Caco-2 (cell line): Measurements from ENCODE around the gene NUDT11. TPM values are rescaled to one million over a fixed set of nuclear protein-coding genes. Genes with fewer than 3 reads are reported as not detected.
A peak's percentile ranks its signal among the peaks of the same experiment; 100 is the strongest.

Experiments used
- BruUV-seq: library from RNA; stranded (reverse); fragments of 400-500 nt; replicated peaks from 2 replicates; lab custom pipeline; 2021; lab: Mats Ljungman, UMichigan
- CTCF ChIA-PET: fragments of 300-600 bp; sonication (Branson Sonifier 250); formaldehyde crosslinking; loops from one replicate; lab custom pipeline; 2022; ENCODE audit warnings: antibody characterized with exemption; lab: Charles Lee
- POLR2A ChIA-PET: fragments of 300-600 bp; sonication (Branson Sonifier 250); formaldehyde crosslinking; loops from one replicate; lab custom pipeline; 2022; ENCODE audit warnings: antibody characterized with exemption; lab: Charles Lee
- DNase-seq, 2 experiments: peaks; one replicate each; pipeline versions ENCODE4 v3.0.0 to v3.0.0-alpha.2; 2020 to 2022
- H3K27me3 ChIP-seq: replicated peaks from 2 replicates; pipeline ENCODE4 v1.6.0; 2011; ENCODE audit warnings: low read length; ENCODE audit not compliant: control insufficient read depth, insufficient read depth
- H3K36me3 ChIP-seq: 2 replicates; pipeline ENCODE4 v1.5.1; 2011; ENCODE audit warnings: low read length; ENCODE audit not compliant: control insufficient read depth, insufficient read depth
- H3K4me1 ChIP-seq: fragments of 250-450 bp; sonication (Bioruptor Pico); 2 replicates; pipeline ENCODE4 v1.5.1; 2020; ENCODE audit warnings: mild to moderate bottlenecking
- H3K4me3 ChIP-seq: 2 replicates; pipeline ENCODE4 v1.5.1; 2011; ENCODE audit warnings: low read depth, mild to moderate bottlenecking, control low read depth, low read length
- H3K9me3 ChIP-seq: fragments of 250-450 bp; sonication (Bioruptor Pico); 2 replicates; pipeline ENCODE4 v1.5.1; 2020; ENCODE audit warnings: mild to moderate bottlenecking, moderate library complexity
- H3K27ac Mint-ChIP-seq: one replicate; pipeline ENCODE4 v1.8.0; 2022; ENCODE audit warnings: mixed read lengths; ENCODE audit not compliant: unreplicated experiment
- H3K27me3 Mint-ChIP-seq: one replicate; pipeline ENCODE4 v1.8.0; 2022; ENCODE audit warnings: mixed read lengths; ENCODE audit not compliant: insufficient read depth, unreplicated experiment
- H3K36me3 Mint-ChIP-seq: one replicate; pipeline ENCODE4 v1.8.0; 2022; ENCODE audit warnings: mild to moderate bottlenecking, mixed read lengths; ENCODE audit not compliant: insufficient read depth, unreplicated experiment
- H3K4me1 Mint-ChIP-seq: one replicate; pipeline ENCODE4 v1.8.0; 2022; ENCODE audit warnings: low read depth, mixed read lengths; ENCODE audit not compliant: unreplicated experiment
- H3K4me3 Mint-ChIP-seq: one replicate; pipeline ENCODE4 v1.8.0; 2022; ENCODE audit warnings: mild to moderate bottlenecking, moderate library complexity, mixed read lengths; ENCODE audit not compliant: unreplicated experiment
- H3K9me3 Mint-ChIP-seq: one replicate; pipeline ENCODE4 v1.8.0; 2022; ENCODE audit warnings: mixed read lengths; ENCODE audit not compliant: unreplicated experiment
- intact Hi-C: fragments of 100-400 bp; cut with micrococcal nuclease; formaldehyde crosslinking; loops from one replicate; pipeline ENCODE4 v1.10.0; 2022; ENCODE audit not compliant: unreplicated experiment
- total RNA-seq: library from RNA; stranded (reverse); gene quantifications from 2 replicates; pipeline ENCODE4 v1.2.3, GENCODE V29; 2022
- TF ChIP-seq, protein P1 (sequence below), 2 experiments: fragments of 200-600 bp in 1 of 2; IDR thresholded peaks; 1 replicate in 1 of 2; 2 replicates in 1 of 2; pipeline versions ENCODE4 v1.5.1 to v1.8.0; 2011 to 2022; ENCODE audit warnings: antibody characterized with exemption in 1 of 2, control low read depth in 1 of 2, inconsistent platforms in 1 of 2, low read depth in 1 of 2, low read length in 1 of 2, mild to moderate bottlenecking in 1 of 2, moderate library complexity in 1 of 2; ENCODE audit not compliant: insufficient read depth in 1 of 2, severe bottlenecking in 1 of 2, unreplicated experiment in 1 of 2

The NUDT11 gene
- total RNA-seq, 1 experiment from 2014 or later = not detected

DNA sequence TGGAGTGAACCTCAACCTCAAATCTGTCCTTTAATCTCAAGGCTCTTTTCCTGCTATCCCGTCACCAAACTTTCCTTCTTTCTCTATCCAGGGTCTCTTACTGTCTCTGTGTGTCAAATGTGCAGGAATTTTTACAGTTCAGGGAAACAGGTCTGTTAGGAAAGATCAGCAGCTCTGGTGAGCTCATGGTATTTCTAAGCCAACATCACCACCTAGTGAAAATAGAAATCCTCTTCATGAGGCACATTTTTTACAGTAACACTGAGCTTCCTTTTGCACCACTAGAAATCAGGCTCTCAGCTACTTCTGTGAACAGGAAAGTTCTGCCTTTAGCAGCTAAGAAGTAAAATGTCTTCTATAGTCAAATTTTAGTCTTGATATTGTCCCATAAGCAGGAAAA lies 39.6 kb downstream of the NUDT11 start:
- no TSS peak for BruUV-seq
- ChIA-PET CTCF (interaction anchor here (1.5 to 1.8 kb wide), 3 partner anchors 120 to 308 kb away, joined by 4 to 13 read pairs (median 9); no protein-coding TSS in a partner anchor), POLR2A (no interaction called here)
- Mint-ChIP-seq H3K9me3 (no peaks in the 10 kb centered on the region), H3K27ac (no peak overlapping the region), H3K36me3 (no peaks in the 10 kb centered on the region), H3K4me3 (no peak overlapping the region), H3K4me1 (no peaks in the 10 kb centered on the region), H3K27me3 (no peaks in the 10 kb centered on the region)
- Histone ChIP-seq H3K9me3 (no peaks in the 10 kb centered on the region), H3K4me1 (no peaks in the 10 kb centered on the region), H3K4me3 (no peak overlapping the region), H3K36me3 (no peaks in the 10 kb centered on the region), H3K27me3 (no peaks in the 10 kb centered on the region)
- TF ChIP-seq, protein P1, sequence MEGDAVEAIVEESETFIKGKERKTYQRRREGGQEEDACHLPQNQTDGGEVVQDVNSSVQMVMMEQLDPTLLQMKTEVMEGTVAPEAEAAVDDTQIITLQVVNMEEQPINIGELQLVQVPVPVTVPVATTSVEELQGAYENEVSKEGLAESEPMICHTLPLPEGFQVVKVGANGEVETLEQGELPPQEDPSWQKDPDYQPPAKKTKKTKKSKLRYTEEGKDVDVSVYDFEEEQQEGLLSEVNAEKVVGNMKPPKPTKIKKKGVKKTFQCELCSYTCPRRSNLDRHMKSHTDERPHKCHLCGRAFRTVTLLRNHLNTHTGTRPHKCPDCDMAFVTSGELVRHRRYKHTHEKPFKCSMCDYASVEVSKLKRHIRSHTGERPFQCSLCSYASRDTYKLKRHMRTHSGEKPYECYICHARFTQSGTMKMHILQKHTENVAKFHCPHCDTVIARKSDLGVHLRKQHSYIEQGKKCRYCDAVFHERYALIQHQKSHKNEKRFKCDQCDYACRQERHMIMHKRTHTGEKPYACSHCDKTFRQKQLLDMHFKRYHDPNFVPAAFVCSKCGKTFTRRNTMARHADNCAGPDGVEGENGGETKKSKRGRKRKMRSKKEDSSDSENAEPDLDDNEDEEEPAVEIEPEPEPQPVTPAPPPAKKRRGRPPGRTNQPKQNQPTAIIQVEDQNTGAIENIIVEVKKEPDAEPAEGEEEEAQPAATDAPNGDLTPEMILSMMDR (IDR thresholded peaks at IDR 0.05; ENCODE audit: insufficient read depth in 1 of 2, low read depth in 1 of 2, low read length in 1 of 2, severe bottlenecking in 1 of 2, unreplicated experiment in 1 of 2) = no peak
- intact Hi-C loops = loop anchor here (2.0 kb wide), 1 partner anchor 312 kb away; no protein-coding TSS in a partner anchor
- DNase-seq = peak in 1 of 2 experiments; percentile 1

DNA sequence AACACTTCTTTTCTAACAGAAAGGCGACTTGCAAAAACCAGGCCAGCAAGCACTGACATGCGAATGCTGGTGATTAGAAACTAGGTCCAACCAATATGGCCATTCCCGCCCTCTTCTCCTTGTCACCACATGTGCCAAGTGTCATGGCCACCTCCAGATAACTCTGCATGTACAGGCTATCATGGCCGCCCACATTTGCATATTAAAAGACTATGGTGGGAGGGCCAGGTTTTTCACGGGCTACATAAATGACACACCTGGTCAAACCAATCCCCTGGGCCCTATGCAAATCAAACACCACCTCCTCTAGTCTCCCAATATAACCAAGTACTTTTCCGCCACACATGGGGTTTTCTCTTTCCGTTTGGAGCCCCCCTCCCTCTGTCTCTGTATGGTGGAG lies 40.1 kb downstream of the NUDT11 start:
- Mint-ChIP-seq H3K27me3 (no peaks in the 10 kb centered on the region), H3K27ac (no peak overlapping the region), H3K4me3 (no peak overlapping the region), H3K36me3 (no peaks in the 10 kb centered on the region), H3K4me1 (no peaks in the 10 kb centered on the region), H3K9me3 (no peaks in the 10 kb centered on the region)
- intact Hi-C loops = loop anchor here (2.0 kb wide), 1 partner anchor 311 kb away; no protein-coding TSS in a partner anchor
- ChIA-PET POLR2A (no interaction called here), CTCF (interaction anchor here (1.5 to 1.8 kb wide), 3 partner anchors 120 to 307 kb away, joined by 4 to 13 read pairs (median 9); no protein-coding TSS in a partner anchor)
- Histone ChIP-seq H3K4me1 (no peaks in the 10 kb centered on the region), H3K36me3 (no peaks in the 10 kb centered on the region), H3K9me3 (no peaks in the 10 kb centered on the region), H3K4me3 (no peak overlapping the region), H3K27me3 (no peaks in the 10 kb centered on the region)
- no TSS peak for BruUV-seq
- TF ChIP-seq, protein P1 (IDR thresholded peaks at IDR 0.05; ENCODE audit: insufficient read depth in 1 of 2, low read depth in 1 of 2, low read length in 1 of 2, severe bottlenecking in 1 of 2, unreplicated experiment in 1 of 2) = no peak
- DNase-seq = no peak

DNA sequence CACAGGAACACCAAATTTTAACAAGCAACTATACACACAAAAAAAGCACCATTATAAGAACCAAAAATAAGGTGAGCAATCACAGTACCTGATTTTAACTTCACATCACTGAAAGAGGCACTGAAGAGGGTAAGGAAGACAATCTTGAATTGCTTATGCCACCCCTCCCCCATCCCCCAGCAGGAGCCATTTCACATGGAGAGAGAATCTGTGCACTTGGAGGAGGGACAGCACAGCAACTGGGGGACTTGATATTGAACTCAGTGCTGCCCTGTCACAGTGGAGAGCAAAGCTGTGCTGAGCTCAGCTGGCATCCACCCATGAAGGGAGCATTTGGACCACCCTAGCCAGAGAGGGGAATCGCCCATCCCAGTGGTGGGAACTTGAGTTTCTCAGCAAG lies 56.0 kb downstream of the NUDT11 start:
- Mint-ChIP-seq H3K27ac (no peak overlapping the region), H3K4me1 (no peaks in the 10 kb centered on the region), H3K4me3 (no peak overlapping the region), H3K36me3 (no peaks in the 10 kb centered on the region), H3K27me3 (no peaks in the 10 kb centered on the region), H3K9me3 (no peaks in the 10 kb centered on the region)
- Histone ChIP-seq H3K27me3 (no peaks in the 10 kb centered on the region), H3K4me1 (no peaks in the 10 kb centered on the region), H3K9me3 (no peaks in the 10 kb centered on the region), H3K4me3 (no peak overlapping the region), H3K36me3 (no peaks in the 10 kb centered on the region)
- CTCF ChIA-PET = no interaction called here
- no TSS peak for BruUV-seq
- TF ChIP-seq, protein P1 (IDR thresholded peaks at IDR 0.05; ENCODE audit: insufficient read depth in 1 of 2, low read depth in 1 of 2, low read length in 1 of 2, severe bottlenecking in 1 of 2, unreplicated experiment in 1 of 2) = no peak
- intact Hi-C loops = no loop called here
- POLR2A ChIA-PET = no interaction called here
- no peak for DNase-seq

Other genes with a start within 250 kb of the NUDT11 start
- gene NUDT10, start 163.8 kb downstream of the NUDT11 start, total RNA-seq = not detected in 2 replicates
- not detected in 2 replicates for gene CENPVL3, start 122.3 kb upstream of the NUDT11 start, total RNA-seq
- gene CENPVL2, start 186.2 kb upstream of the NUDT11 start, total RNA-seq = not detected in 2 replicates
- not detected in 2 replicates for gene CENPVL1, start 213.9 kb upstream of the NUDT11 start, total RNA-seq
- 7.3 TPM in 2 replicates for gene GSPT2, start 246.8 kb upstream of the NUDT11 start, total RNA-seq